HFF-Myc (cell line): ENCODE data around the gene OR52B6.
"Not testable (repeated sequence)": the region's sequence is repeated elsewhere in the genome, so short reads cannot be mapped to it uniquely, and the experiment has no call there.

Experiments used
- DNase-seq: peaks from one replicate; pipeline ENCODE4 v3.0.0-alpha.2; 2011; ENCODE audit warnings: low read depth; ENCODE audit errors: extremely low read depth
- H3K4me3 ChIP-seq: replicated peaks from 2 replicates; pipeline ENCODE4 v1.5.1; 2011; ENCODE audit warnings: low read depth, mild to moderate bottlenecking, control low read depth, low read length
- CTCF ChIP-seq: IDR thresholded peaks from 2 replicates; pipeline ENCODE4 v1.5.1; 2012; ENCODE audit warnings: mild to moderate bottlenecking, low read depth, low read length, control low read depth; ENCODE audit errors: missing control alignments

The OR52B6 gene

GRCh38 chr11:5593146-5593545 is 12.5 kb downstream of the OR52B6 start:
- TF ChIP-seq CTCF = no peak
- DNase-seq = no peak
- H3K4me3 ChIP-seq = no peak overlapping the region

- H3K4me3 ChIP-seq = peak within 1 kb of the TSS; percentile 43
- no peak for TF ChIP-seq CTCF
- no peak for DNase-seq
Measured at GRCh38 chr11:5596607-5597201, 16.0 kb downstream of the OR52B6 start, which contains the start of gene TRIM6. Gene TRIM6, plus strand, starts transcription at chr11:5596637. Its CDS starts 261 bp downstream, at chr11:5596898.

DNA sequence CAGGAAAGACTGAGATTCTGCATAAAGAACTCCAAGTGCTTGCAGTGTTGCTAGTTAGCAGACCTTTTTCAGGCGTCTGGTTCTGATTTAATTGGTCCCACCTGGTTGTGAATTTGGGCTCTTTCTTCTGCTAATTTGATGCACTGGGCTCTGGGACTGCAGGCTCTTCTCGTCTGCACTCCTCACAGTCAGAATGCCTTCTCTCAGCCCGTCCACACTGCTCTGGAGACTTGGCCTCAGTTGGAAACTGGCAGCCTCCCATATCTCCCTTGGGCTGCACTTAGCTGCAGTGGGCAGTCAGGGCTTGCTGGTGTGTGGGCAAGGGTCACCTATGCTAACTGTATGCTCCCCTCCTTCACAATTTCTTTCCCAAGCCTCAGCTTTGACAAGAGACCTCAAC is 17.3 kb downstream of the OR52B6 start:
- H3K4me3 ChIP-seq = no peak overlapping the region
- DNase-seq = no peak
- no peak for TF ChIP-seq CTCF

GRCh38 chr11:5600374-5600851 is 19.7 kb downstream of the OR52B6 start:
- peak; percentile 77 for TF ChIP-seq CTCF
- no peak for DNase-seq
- H3K4me3 ChIP-seq = no peak overlapping the region

- not testable (repeated sequence) for DNase-seq, H3K4me3 ChIP-seq
Measured at GRCh38 chr11:5602791-5603190, 22.1 kb downstream of the OR52B6 start.

- no peak overlapping the region for H3K4me3 ChIP-seq
- DNase-seq = no peak
- TF ChIP-seq CTCF = no peak
Measured at GRCh38 chr11:5603326-5603725, 22.6 kb downstream of the OR52B6 start.

- no peak for TF ChIP-seq CTCF
- no peak overlapping the region for H3K4me3 ChIP-seq
- no peak for DNase-seq
Measured at GRCh38 chr11:5604896-5605295, 24.2 kb downstream of the OR52B6 start.
